ENCODE data around the gene CFAP299. TPM values are rescaled to one million over a fixed set of nuclear protein-coding genes. Genes with fewer than 3 reads are reported as not detected.
A peak's percentile ranks its signal among the peaks of the same experiment; 100 is the strongest.

CFAP299 gene
- total and polyA plus RNA-seq, 9 of the 15 experiments (the other 6 are each of a cell fraction or from before 2014, with no cell fraction given): 0.09 to 3.0 (median 0.76) TPM

DNA sequence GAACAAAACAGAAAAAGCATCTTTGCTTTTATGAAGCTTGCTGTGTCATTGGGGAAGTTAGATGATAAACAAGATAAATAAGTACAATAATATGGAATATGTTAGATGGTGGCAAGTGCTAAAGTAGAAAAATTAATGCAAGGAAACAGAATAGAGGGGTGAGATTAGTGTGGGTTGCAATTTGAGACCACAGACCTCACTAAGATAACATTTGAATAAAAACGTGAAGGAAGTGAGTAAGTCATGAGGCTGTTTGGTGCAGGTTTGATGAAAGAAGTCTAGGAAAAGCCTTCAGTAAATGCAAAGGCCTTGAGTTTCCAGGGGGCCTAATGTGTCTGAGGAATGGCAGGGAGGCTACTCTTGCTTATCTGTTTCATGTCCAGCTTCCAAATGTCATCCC lies 102.5 kb downstream of the CFAP299 start:
- TF ChIP-seq MAZ (CRISPR knock-in tag; conservative IDR thresholded peaks at IDR 0.05 in 1 of 2, IDR thresholded peaks at IDR 0.05 in 1 of 2) (no peak), ASH1L (IDR thresholded peaks at IDR 0.05; ENCODE audit: borderline replicate concordance, low read depth, partially characterized antibody) (no peak), CHCHD3 (CRISPR knock-in tag; IDR thresholded peaks at IDR 0.05) (no peak), ZNF212 (CRISPR knock-in tag; IDR thresholded peaks at IDR 0.05) (0 out of 2 replicates have a peak, but pooled peaks have one; percentile 44), MAFG (tag; conservative IDR thresholded peaks at IDR 0.05) (0 out of 2 replicates have a peak, but pooled peaks have one; percentile 23), NFE2 (IDR thresholded peaks at IDR 0.05; ENCODE audit: low read depth) (peak; percentile 65)
- TF ChIP-seq, protein P1, sequence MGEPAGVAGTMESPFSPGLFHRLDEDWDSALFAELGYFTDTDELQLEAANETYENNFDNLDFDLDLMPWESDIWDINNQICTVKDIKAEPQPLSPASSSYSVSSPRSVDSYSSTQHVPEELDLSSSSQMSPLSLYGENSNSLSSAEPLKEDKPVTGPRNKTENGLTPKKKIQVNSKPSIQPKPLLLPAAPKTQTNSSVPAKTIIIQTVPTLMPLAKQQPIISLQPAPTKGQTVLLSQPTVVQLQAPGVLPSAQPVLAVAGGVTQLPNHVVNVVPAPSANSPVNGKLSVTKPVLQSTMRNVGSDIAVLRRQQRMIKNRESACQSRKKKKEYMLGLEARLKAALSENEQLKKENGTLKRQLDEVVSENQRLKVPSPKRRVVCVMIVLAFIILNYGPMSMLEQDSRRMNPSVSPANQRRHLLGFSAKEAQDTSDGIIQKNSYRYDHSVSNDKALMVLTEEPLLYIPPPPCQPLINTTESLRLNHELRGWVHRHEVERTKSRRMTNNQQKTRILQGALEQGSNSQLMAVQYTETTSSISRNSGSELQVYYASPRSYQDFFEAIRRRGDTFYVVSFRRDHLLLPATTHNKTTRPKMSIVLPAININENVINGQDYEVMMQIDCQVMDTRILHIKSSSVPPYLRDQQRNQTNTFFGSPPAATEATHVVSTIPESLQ (CRISPR knock-in tag; IDR thresholded peaks at IDR 0.05): no peak
- ChIA-PET POLR2A (no interaction called here), CTCF (ENCODE audit: low intra/inter-chr PET ratio) (no interaction called here)
- no peak overlapping the region for H3K27ac ChIP-seq (ENCODE audit: extremely low read depth, low read depth, low read length)
- no peaks in the 10 kb centered on the region for H3K9me1 ChIP-seq (ENCODE audit: control insufficient read depth, insufficient read depth, low read length)
- in situ Hi-C loops (cut with MboI): no loop called here
- WGBS (ENCODE audit: insufficient coverage, low coverage, missing lambda C conversion rate): 0% methylated on average over 1 of the region's 1 CpG
- H3K9me3 ChIP-seq (replicated peaks; ENCODE audit: control insufficient read depth, insufficient read depth, low read depth, low read length): no peaks in the 10 kb centered on the region
- no peak overlapping the region for H3K9ac ChIP-seq (ENCODE audit: insufficient read depth in 1 of 2, low read depth in 2 of 2, low read length in 2 of 2)
- H4K20me1 ChIP-seq (replicated peaks; ENCODE audit: control insufficient read depth, insufficient read depth, low read length): no peaks in the 10 kb centered on the region
- intact Hi-C loops (cut with micrococcal nuclease): no loop called here
- no peak overlapping the region; the same call in 1 of the 2 replicates for H3K4me2 ChIP-seq (ENCODE audit: insufficient read depth, low read length)
- no peaks in the 10 kb centered on the region for H3K27me3 ChIP-seq (ENCODE audit: control insufficient read depth in 2 of 2, insufficient read depth in 2 of 2, low read length in 2 of 2)
- no peak overlapping the region for H3K4me3 ChIP-seq
- no peaks in the 10 kb centered on the region for H3K36me3 ChIP-seq (ENCODE audit: control insufficient read depth, insufficient read depth, low read length)
- FAIRE-seq (no peak), DNase-seq (ENCODE audit: extremely low read depth in 1 of 4, low spot score in 3 of 4) (no peak), ATAC-seq (no peak)
- peaks cover 0 to 7% of the 10 kb centered on the region in 2 experiments; a peak in 1 of 5 replicates for H3K4me1 ChIP-seq (replicated peaks in 1 of 2; ENCODE audit: control insufficient read depth in 2 of 2, insufficient read depth in 2 of 2, low read length in 2 of 2)
- H2AFZ ChIP-seq (ENCODE audit: low read depth, low read length): no peak overlapping the region
- no TSS peak for BruUV-seq (replicated peaks)
- no peaks in the 10 kb centered on the region for H3K79me2 ChIP-seq (ENCODE audit: control insufficient read depth, insufficient read depth, low read length)

All from K562 (cell line).